ENCODE data around the gene KRT73. TPM values are rescaled to one million over a fixed set of nuclear protein-coding genes. Genes with fewer than 3 reads are reported as not detected.

The KRT73 gene
- total and polyA plus RNA-seq, 2 of the 8 experiments (the other 6 are each of a cell fraction or from before 2014, with no cell fraction given): not detected

GRCh38 chr12:52622349-52622748, 4.0 kb upstream of the KRT73 start:
- no peaks in the 10 kb centered on the region for H4K20me1 ChIP-seq (replicated peaks in 1 of 2; ENCODE audit: control insufficient read depth in 1 of 2, insufficient read depth in 2 of 2, low read length in 2 of 2)
- H3K4me1 ChIP-seq (replicated peaks in 1 of 4; ENCODE audit: control insufficient read depth in 3 of 4, insufficient read depth in 4 of 4, low read length in 3 of 4): no peaks in the 10 kb centered on the region; a peak in 1 of 7 replicates
- no peak overlapping the region for H4K8ac ChIP-seq (ENCODE audit: extremely low read depth, insufficient read depth, low read length)
- no peak overlapping the region for H3K23ac ChIP-seq (ENCODE audit: insufficient read length)
- H2BK15ac ChIP-seq (ENCODE audit: low read length): no peak overlapping the region
- no peak overlapping the region for H2BK20ac ChIP-seq (ENCODE audit: low read length)
- no peak overlapping the region for H4K5ac ChIP-seq (ENCODE audit: insufficient read length, low read depth, low read length)
- TF ChIP-seq SP2 (IDR thresholded peaks at IDR 0.05; ENCODE audit: low read length): no peak
- no peak overlapping the region; a peak in 1 of 7 replicates for H3K9ac ChIP-seq (replicated peaks in 1 of 4; ENCODE audit: extremely low read depth in 1 of 4, low read depth in 3 of 4, low read length in 3 of 4)
- no peak overlapping the region for H3K4me3 ChIP-seq (ENCODE audit: extremely low read depth in 1 of 4, insufficient read depth in 2 of 4, low read depth in 3 of 4, low read length in 4 of 4)
- ChIA-PET POLR2A (ENCODE audit: partially characterized antibody) (no interaction called here), CTCF (ENCODE audit: partially characterized antibody) (interaction anchor here (1.0 to 1.2 kb wide), 3 partner anchors 31 to 257 kb away, joined by 3 to 4 read pairs (median 3); no protein-coding TSS in a partner anchor)
- no peak overlapping the region for H3K56ac ChIP-seq (replicated peaks; ENCODE audit: insufficient read length, low read depth, low read length)
- H4K91ac ChIP-seq (replicated peaks; ENCODE audit: insufficient read length, low read length): no peak overlapping the region
- no peak overlapping the region for H2AFZ ChIP-seq (ENCODE audit: low read length)
- no peaks in the 10 kb centered on the region for H3K79me2 ChIP-seq (ENCODE audit: control insufficient read depth in 1 of 2, insufficient read depth in 2 of 2, low read length in 2 of 2)
- H3K9me3 ChIP-seq (ENCODE audit: insufficient read depth in 2 of 2, low read depth in 1 of 2, low read length in 1 of 2): no peaks in the 10 kb centered on the region
- H3K27ac ChIP-seq (ENCODE audit: low read depth, low read length): no peak overlapping the region
- no peak overlapping the region for H2AK5ac ChIP-seq (ENCODE audit: low read depth, low read length)
- 75% methylated on average over 5 of the region's 5 CpGs; no CpG with 5 or more reads in 1 of the 2 experiments for WGBS, 2 experiments (ENCODE audit: extremely low coverage in 1 of 2, insufficient coverage in 1 of 2, insufficient read length in 1 of 2, insufficient replicate concordance in 2 of 2, low coverage in 1 of 2, low lambda C conversion rate in 2 of 2, missing lambda C conversion rate in 1 of 2)
- no peaks in the 10 kb centered on the region for H3K23me2 ChIP-seq (ENCODE audit: low read depth, low read length)
- H2BK5ac ChIP-seq (ENCODE audit: low read depth, low read length): no peak overlapping the region
- H3K14ac ChIP-seq (ENCODE audit: insufficient read length): no peak overlapping the region
- H3K4ac ChIP-seq (replicated peaks; ENCODE audit: insufficient read length, low read depth, low read length): no peak overlapping the region
- H2BK120ac ChIP-seq (replicated peaks; ENCODE audit: low read depth, low read length): no peak overlapping the region
- no peaks in the 10 kb centered on the region for H3K36me3 ChIP-seq (ENCODE audit: control insufficient read depth in 2 of 4, insufficient read depth in 4 of 4, low read length in 3 of 4)
- no peaks in the 10 kb centered on the region; a peak in 1 of 7 replicates for H3K27me3 ChIP-seq (replicated peaks in 1 of 4; ENCODE audit: control insufficient read depth in 3 of 4, extremely low read depth in 1 of 4, insufficient read depth in 3 of 4, low read length in 3 of 4)
- DNase-seq (ENCODE audit: low read depth in 1 of 2, low spot score in 2 of 2): peak in 1 of 2 experiments; percentile 20
- H3K4me2 ChIP-seq (ENCODE audit: insufficient read depth in 1 of 2, low read depth in 2 of 2, low read length in 2 of 2): no peak overlapping the region
- no peaks in the 10 kb centered on the region; the same call in 1 of the 2 replicates for H3K79me1 ChIP-seq (ENCODE audit: low read depth, low read length)
- no peak overlapping the region for H3K18ac ChIP-seq (ENCODE audit: extremely low read depth, low read length)
- FAIRE-seq: no peak
- no peak overlapping the region for H2BK12ac ChIP-seq (ENCODE audit: low read depth, low read length)

Data from H1 (cell line).